PC-9 (cell line): Measurements from ENCODE around the gene FANK1.

Source experiments
- CTCF ChIP-seq: fragments of 200-600 bp; sonication (generic); conservative IDR thresholded peaks from 2 replicates; pipeline ENCODE4 v1.6.1; 2017; ENCODE audit warnings: mixed run types, antibody characterized with exemption, mild to moderate bottlenecking, moderate library complexity
- EZH2 ChIP-seq: fragments of 200-600 bp; sonication (generic); IDR thresholded peaks from 2 replicates; pipeline ENCODE4 v1.8.0; 2017; ENCODE audit warnings: antibody characterized with exemption, low read depth

DNA sequence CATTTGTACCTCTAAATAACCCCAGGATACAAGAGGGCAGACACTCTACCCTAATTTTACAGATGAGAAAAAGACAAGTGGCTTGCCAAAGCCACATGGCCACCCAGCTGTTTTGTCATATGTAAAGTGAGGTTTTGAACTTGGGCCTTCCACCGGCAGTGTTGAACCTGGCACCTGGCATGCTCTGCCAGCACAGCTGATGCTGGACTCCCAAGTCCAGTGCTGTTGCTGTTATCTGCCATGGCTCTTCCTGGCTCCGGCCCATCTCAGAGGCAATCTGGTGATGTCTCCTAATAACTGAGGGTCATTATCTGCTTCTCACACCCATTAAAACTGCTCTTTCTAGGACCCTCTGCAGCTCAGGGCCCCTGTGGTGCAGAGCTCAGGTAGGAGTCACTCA is 48.0 kb upstream of the FANK1 start:
- TF ChIP-seq CTCF (no peak), EZH2 (no peak)
